H1 (cell line): ENCODE measurements around the gene ABCC4. TPM values are rescaled to one million over a fixed set of nuclear protein-coding genes. Genes with fewer than 3 reads are reported as not detected.
"Not testable (repeated sequence)": the region's sequence is repeated elsewhere in the genome, so short reads cannot be mapped to it uniquely, and the experiment has no call there.

Experiments used
- CTCF ChIA-PET: fragments of 300-600 bp; sonication (Branson Sonifier 250); formaldehyde crosslinking; loops from one replicate; lab custom pipeline; 2021; ENCODE audit not compliant: partially characterized antibody; lab: Charles Lee
- POLR2A ChIA-PET: fragments of 300-600 bp; sonication (Branson Sonifier 250); formaldehyde crosslinking; loops from one replicate; lab custom pipeline; 2021; ENCODE audit warnings: inconsistent platforms; ENCODE audit not compliant: partially characterized antibody; lab: Charles Lee
- DNase-seq, 2 experiments: peaks; one replicate each; pipeline versions ENCODE4 v3.0.0 to v3.0.0-alpha.2; 2010 to 2022; ENCODE audit warnings: low spot score in 2 of 2, low read depth in 1 of 2, mixed read lengths in 1 of 2
- FAIRE-seq: peaks from 2 replicates; lab custom pipeline; 2011; peaks lifted over from hg19 to GRCh38; lab: Jason Lieb, UNC
- H2AFZ ChIP-seq: 2 replicates; pipeline ENCODE4 v1.8.1; 2012; ENCODE audit warnings: low read length, inconsistent platforms
- H2AK5ac ChIP-seq: 2 replicates; pipeline ENCODE4 v1.6.1; 2013; ENCODE audit warnings: low read depth, low read length
- H2BK120ac ChIP-seq: replicated peaks from 2 replicates; pipeline ENCODE3; 2013; ENCODE audit warnings: low read depth, low read length, inconsistent platforms
- H2BK12ac ChIP-seq: 2 replicates; pipeline ENCODE4 v1.6.1; 2013; ENCODE audit warnings: low read depth, low read length
- H2BK15ac ChIP-seq: 2 replicates; pipeline ENCODE4 v1.6.1; 2013; ENCODE audit warnings: low read length
- H2BK20ac ChIP-seq: 2 replicates; pipeline ENCODE4 v1.6.1; 2013; ENCODE audit warnings: low read length
- H2BK5ac ChIP-seq: 2 replicates; pipeline ENCODE4 v1.6.1; 2013; ENCODE audit warnings: low read depth, low read length
- H3K14ac ChIP-seq: 2 replicates; pipeline ENCODE4 v1.6.1; 2013; ENCODE audit warnings: inconsistent platforms; ENCODE audit not compliant: insufficient read length
- H3K18ac ChIP-seq: 2 replicates; pipeline ENCODE4 v1.6.1; 2013; ENCODE audit warnings: low read length; ENCODE audit errors: extremely low read depth
- H3K23ac ChIP-seq: 2 replicates; pipeline ENCODE4 v1.6.1; 2013; ENCODE audit warnings: inconsistent platforms; ENCODE audit not compliant: insufficient read length
- H3K23me2 ChIP-seq: 2 replicates; pipeline ENCODE4 v1.6.1; 2013; ENCODE audit warnings: low read depth, low read length
- H3K27ac ChIP-seq: 2 replicates; pipeline ENCODE4 v1.6.1; 2011; ENCODE audit warnings: low read depth, low read length, inconsistent platforms
- H3K27me3 ChIP-seq, 4 experiments: replicated peaks in 1 of 4; 1 replicate in 1 of 4; 2 replicates in 3 of 4; pipeline versions ENCODE4 v1.6.1 to v1.8.1; 2011 to 2013; ENCODE audit warnings: low read length in 3 of 4, mild to moderate bottlenecking in 3 of 4, inconsistent platforms in 2 of 4, mixed read lengths in 2 of 4, moderate library complexity in 1 of 4; ENCODE audit not compliant: control insufficient read depth in 3 of 4, insufficient read depth in 3 of 4; ENCODE audit errors: extremely low read depth in 1 of 4
- H3K36me3 ChIP-seq, 4 experiments: 2 replicates each; pipeline versions ENCODE4 v1.6.1 to v1.8.1; 2011 to 2013; ENCODE audit warnings: mild to moderate bottlenecking in 4 of 4, low read length in 3 of 4, moderate library complexity in 2 of 4, control low read depth in 1 of 4, inconsistent platforms in 1 of 4; ENCODE audit not compliant: insufficient read depth in 4 of 4, control insufficient read depth in 2 of 4
- H3K4ac ChIP-seq: replicated peaks from 2 replicates; pipeline ENCODE3; 2013; ENCODE audit warnings: low read length, low read depth, mixed read lengths, inconsistent platforms; ENCODE audit not compliant: insufficient read length
- H3K4me1 ChIP-seq, 4 experiments: replicated peaks in 1 of 4; 1 replicate in 1 of 4; 2 replicates in 3 of 4; pipeline versions ENCODE4 v1.6.1 to v1.8.1; 2011 to 2013; ENCODE audit warnings: low read length in 3 of 4, inconsistent platforms in 2 of 4, mixed read lengths in 1 of 4; ENCODE audit not compliant: insufficient read depth in 4 of 4, control insufficient read depth in 3 of 4
- H3K4me2 ChIP-seq, 2 experiments: 2 replicates each; pipeline versions ENCODE4 v1.6.1 to v1.8.1; 2011 to 2013; ENCODE audit warnings: low read depth in 2 of 2, low read length in 2 of 2, control low read depth in 1 of 2, inconsistent platforms in 1 of 2, mild to moderate bottlenecking in 1 of 2; ENCODE audit not compliant: insufficient read depth in 1 of 2
- H3K4me3 ChIP-seq, 4 experiments: fragments of 200-600, 300-600 bp in 1 of 4; sonication (generic), shearing (Covaris generic), sonication (Bioruptor Twin) in 1 of 4; 2 replicates each; pipeline versions ENCODE4 v1.5.1 to v1.8.1; 2011 to 2016; ENCODE audit warnings: low read length in 4 of 4, low read depth in 3 of 4, control low read depth in 2 of 4, inconsistent platforms in 2 of 4, mild to moderate bottlenecking in 2 of 4, mixed read lengths in 1 of 4, moderate library complexity in 1 of 4; ENCODE audit not compliant: insufficient read depth in 2 of 4; ENCODE audit errors: extremely low read depth in 1 of 4
- H3K56ac ChIP-seq: replicated peaks from 2 replicates; pipeline ENCODE3; 2013; ENCODE audit warnings: low read depth, mild to moderate bottlenecking, mixed read lengths, low read length, inconsistent platforms; ENCODE audit not compliant: insufficient read length
- H3K79me1 ChIP-seq: 2 replicates; pipeline ENCODE4 v1.6.1; 2013; ENCODE audit warnings: low read depth, low read length, control low read depth
- H3K79me2 ChIP-seq, 2 experiments: 2 replicates each; pipeline versions ENCODE4 v1.6.1 to v1.8.1; 2012 to 2013; ENCODE audit warnings: low read length in 2 of 2, mild to moderate bottlenecking in 2 of 2, inconsistent platforms in 1 of 2; ENCODE audit not compliant: insufficient read depth in 2 of 2, control insufficient read depth in 1 of 2
- H3K9ac ChIP-seq, 4 experiments: replicated peaks in 1 of 4; 1 replicate in 1 of 4; 2 replicates in 3 of 4; pipeline versions ENCODE4 v1.6.1 to v1.8.1; 2011 to 2013; ENCODE audit warnings: low read depth in 3 of 4, low read length in 3 of 4, control low read depth in 2 of 4, mild to moderate bottlenecking in 2 of 4, moderate library complexity in 2 of 4, inconsistent platforms in 1 of 4; ENCODE audit errors: extremely low read depth in 1 of 4
- H3K9me3 ChIP-seq, 2 experiments: 2 replicates each; pipeline versions ENCODE4 v1.6.1 to v1.8.1; 2012 to 2013; ENCODE audit warnings: mild to moderate bottlenecking in 2 of 2, moderate library complexity in 2 of 2, control low read depth in 1 of 2, inconsistent platforms in 1 of 2, low read depth in 1 of 2, low read length in 1 of 2, mixed read lengths in 1 of 2; ENCODE audit not compliant: insufficient read depth in 2 of 2
- H4K20me1 ChIP-seq, 2 experiments: replicated peaks in 1 of 2; 2 replicates each; pipeline versions ENCODE3 to v1.8.1; 2011 to 2013; ENCODE audit warnings: inconsistent platforms in 2 of 2, low read length in 2 of 2, mild to moderate bottlenecking in 1 of 2; ENCODE audit not compliant: insufficient read depth in 2 of 2, control insufficient read depth in 1 of 2
- H4K5ac ChIP-seq: 2 replicates; pipeline ENCODE4 v1.6.1; 2013; ENCODE audit warnings: low read length, low read depth, mixed read lengths, inconsistent platforms; ENCODE audit not compliant: insufficient read length
- H4K8ac ChIP-seq: 2 replicates; pipeline ENCODE4 v1.8.0; 2013; ENCODE audit warnings: mild to moderate bottlenecking, moderate library complexity, low read length, inconsistent platforms; ENCODE audit not compliant: insufficient read depth; ENCODE audit errors: extremely low read depth
- H4K91ac ChIP-seq: replicated peaks from 2 replicates; pipeline ENCODE3; 2013; ENCODE audit warnings: low read length, mixed read lengths, inconsistent platforms; ENCODE audit not compliant: insufficient read length
- WGBS, 2 experiments: shearing (Covaris generic) in 1 of 2; methylation state at CpG; one replicate each; pipeline versions ENCODE4 v1.1.6 to v1.1.7; 2013 to 2015; ENCODE audit warnings: low lambda C conversion rate in 2 of 2, mixed read lengths in 2 of 2, inconsistent platforms in 1 of 2, low coverage in 1 of 2, missing lambda C conversion rate in 1 of 2; ENCODE audit not compliant: insufficient replicate concordance in 2 of 2, insufficient coverage in 1 of 2, insufficient read length in 1 of 2; ENCODE audit errors: extremely low coverage in 1 of 2, missing lambda C conversion rate in 1 of 2; 5-methylcytosine and 5-hydroxymethylcytosine counted together
- polyA plus RNA-seq, 7 experiments: library from polyadenylated mRNA; depleted of rRNA in 3 of 7; stranded (reverse) in 5 of 7; unstranded in 2 of 7; fragments of >200 nt in 5 of 7; fragments of 200-250 nt in 2 of 7; gene quantifications; 1 replicate in 5 of 7; 2 replicates in 1 of 7; 4 replicates in 1 of 7; pipeline versions ENCODE4 v1.2.1 to v1.2.3, GENCODE V29; 2011 to 2013; ENCODE audit warnings: missing spikeins in 2 of 7, mixed read lengths in 2 of 7
- total RNA-seq: library from RNA; stranded (reverse); fragmentation: NEBNext Ultra II Directional; extraction: Animal tissue kit (Norgen Biotek cat#: 25700); gene quantifications from 2 replicates; pipeline ENCODE4 v1.2.1, GENCODE V29; 2021

Gene ABCC4
- total and polyA plus RNA-seq, 2 of the 8 experiments (the other 6 are each of a cell fraction or from before 2014, with no cell fraction given) = 4.0 to 14.1 TPM

DNA sequence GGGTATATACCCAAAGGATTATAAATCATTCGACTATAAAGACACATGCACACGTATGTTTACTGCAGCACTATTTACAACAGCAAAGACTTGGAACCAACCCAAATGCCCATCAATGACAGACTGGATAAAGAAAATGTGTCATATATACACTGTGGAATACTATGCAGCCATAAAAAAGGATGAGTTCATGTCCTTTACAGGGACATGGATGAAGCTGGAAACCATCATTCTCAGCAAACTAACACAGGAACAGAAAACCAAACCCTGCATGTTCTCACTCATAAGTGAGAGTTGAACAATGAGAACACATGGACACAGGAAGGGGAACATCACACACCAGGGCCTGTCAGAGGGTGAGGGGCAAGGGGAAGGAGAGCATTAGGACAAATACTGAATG is 102.6 kb downstream of the ABCC4 start:
- POLR2A ChIA-PET, H3K27me3 ChIP-seq, H2BK20ac ChIP-seq, H2AK5ac ChIP-seq, H3K27ac ChIP-seq, H4K91ac ChIP-seq, H3K23me2 ChIP-seq, H3K36me3 ChIP-seq, H3K9me3 ChIP-seq, H3K9ac ChIP-seq, H3K79me1 ChIP-seq, H2BK5ac ChIP-seq, H3K14ac ChIP-seq, H3K4ac ChIP-seq, DNase-seq, H4K8ac ChIP-seq, H2BK15ac ChIP-seq, H3K79me2 ChIP-seq, H3K4me3 ChIP-seq, FAIRE-seq, H2BK120ac ChIP-seq, H3K56ac ChIP-seq, H4K5ac ChIP-seq, H2BK12ac ChIP-seq, CTCF ChIA-PET, H4K20me1 ChIP-seq, H3K4me1 ChIP-seq, H3K18ac ChIP-seq, H3K23ac ChIP-seq, H3K4me2 ChIP-seq, H2AFZ ChIP-seq: not testable (repeated sequence)
- WGBS, 2 experiments = 46% methylated on average over 2 of the region's 2 CpGs; no CpG with 5 or more reads in 1 of the 2 experiments
